Activated T-cell treated with anti-CD3 and anti-CD28 coated beads for 4 hours (primary cell): ENCODE measurements around the gene SLC28A2.
"Not testable (repeated sequence)": the region's sequence is repeated elsewhere in the genome, so short reads cannot be mapped to it uniquely, and the experiment has no call there.

ENCODE experiments used
- DNase-seq: peaks from one replicate; pipeline ENCODE4 v3.0.0-alpha.2; 2020

The SLC28A2 gene

GRCh38 chr15:45251888-45252287 is at the start of gene SLC28A2:
Gene SLC28A2 (plus strand): TSS chr15:45252234. CDS start chr15:45253216, 982 bp downstream.
- no peak for DNase-seq

GRCh38 chr15:45203182-45203581 is 48.9 kb upstream of the SLC28A2 start:
- DNase-seq: no peak

DNA sequence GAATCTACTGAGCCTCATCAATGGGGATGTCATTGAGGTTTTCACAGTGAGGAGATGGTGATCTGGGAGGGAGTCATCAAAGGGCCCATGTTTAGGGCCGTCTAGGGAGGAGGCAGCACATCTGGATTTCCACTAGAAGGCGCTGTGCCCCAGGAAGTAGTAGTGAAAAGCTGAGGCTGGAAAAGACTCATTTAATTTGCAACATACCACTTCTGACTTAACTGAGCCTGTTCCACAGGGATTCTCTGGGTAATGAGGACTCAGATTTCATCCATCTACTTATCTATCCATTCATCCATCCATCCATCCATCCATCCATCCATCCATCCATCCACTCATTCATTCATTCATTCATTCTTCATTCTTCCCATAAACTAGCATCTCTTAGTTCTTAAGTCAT is 46.8 kb upstream of the SLC28A2 start:
- DNase-seq: peak; percentile 45

- no peak for DNase-seq
Observed at GRCh38 chr15:45212493-45212892, 39.5 kb upstream of the SLC28A2 start.

DNA sequence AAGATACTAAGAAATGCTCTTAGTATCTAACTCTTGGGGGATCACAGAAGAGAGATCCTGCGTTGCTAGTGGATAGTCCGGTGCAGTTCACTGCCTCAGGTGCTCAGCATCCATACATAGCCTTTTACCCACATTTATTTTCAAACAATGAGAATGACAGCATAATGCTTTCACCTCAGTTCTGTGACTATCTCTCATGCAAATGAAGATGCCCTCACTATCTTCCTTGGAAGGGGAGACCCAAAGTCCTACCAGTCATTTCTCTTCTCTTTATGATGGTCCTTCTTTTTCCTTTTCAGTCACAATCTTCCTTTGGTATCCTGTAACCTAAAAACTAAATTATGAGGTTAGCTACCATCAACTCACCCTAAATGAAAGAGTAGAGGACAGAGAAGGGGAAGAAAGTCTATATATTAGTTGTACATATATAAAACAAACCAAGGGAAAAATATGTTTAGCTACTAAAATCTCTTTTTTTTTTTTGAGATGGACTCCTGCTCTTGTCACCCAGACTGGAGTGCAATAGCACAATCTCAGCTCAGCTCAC is 30.9 kb upstream of the SLC28A2 start:
- DNase-seq: no peak

DNA sequence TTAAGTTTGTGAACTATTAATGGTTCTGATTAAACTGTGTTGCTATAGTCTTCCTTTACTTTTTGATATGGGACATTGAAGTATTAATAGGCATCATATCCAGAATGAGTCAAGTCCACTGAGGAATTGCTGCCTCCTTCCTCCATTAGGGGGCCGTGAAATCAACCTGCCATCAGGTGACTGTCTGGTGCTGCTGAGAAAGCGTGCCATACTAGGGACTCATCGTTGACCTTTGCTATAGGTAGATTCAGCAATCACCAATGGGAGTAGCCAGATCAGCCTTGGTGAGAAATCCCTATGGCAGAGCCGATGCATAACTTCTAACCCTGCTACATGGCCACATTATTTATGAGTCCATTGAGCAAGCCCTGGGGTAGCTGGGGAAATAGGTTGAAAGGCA is 30.1 kb upstream of the SLC28A2 start:
- no peak for DNase-seq

- DNase-seq: no peak
Observed at GRCh38 chr15:45224621-45225217, 27.3 kb upstream of the SLC28A2 start.

GRCh38 chr15:45225506-45226273 is 26.3 kb upstream of the SLC28A2 start:
- no peak for DNase-seq

- DNase-seq: no peak
Observed at GRCh38 chr15:45228931-45229330, 23.1 kb upstream of the SLC28A2 start.

DNA sequence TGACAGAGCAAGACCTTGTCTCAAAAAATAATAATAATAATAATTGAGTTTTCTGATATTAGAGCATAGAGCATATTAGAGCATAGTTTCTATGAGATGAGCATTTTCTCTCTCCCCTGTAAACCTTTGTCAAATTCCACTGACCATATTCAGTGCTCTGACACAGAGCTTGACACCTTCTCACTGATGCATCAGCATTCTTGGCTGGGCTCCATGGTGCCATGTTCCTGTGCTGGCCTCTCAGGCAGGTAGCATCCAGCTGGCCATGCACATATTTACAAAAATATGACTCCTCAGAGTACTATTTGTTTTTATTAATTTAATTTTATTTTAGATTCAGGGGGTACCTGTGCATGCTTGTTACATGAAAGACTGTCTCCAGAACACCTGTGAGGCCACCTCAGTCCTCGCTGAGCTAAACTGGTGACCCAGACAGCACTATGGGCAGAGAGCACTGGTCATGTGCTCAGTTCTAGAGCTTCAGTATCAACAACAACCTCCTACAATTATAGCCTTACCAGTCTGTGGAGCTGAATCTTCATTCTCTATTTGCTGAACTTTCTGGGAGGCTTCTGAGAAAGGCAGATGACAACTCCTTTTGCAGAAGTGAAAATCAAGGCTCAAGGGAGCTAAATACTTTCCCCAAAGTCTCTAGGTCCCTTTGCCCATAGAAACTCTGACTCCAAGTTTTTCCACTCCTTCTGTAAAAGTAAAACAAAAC is 21.6 kb upstream of the SLC28A2 start:
- DNase-seq: no peak

DNA sequence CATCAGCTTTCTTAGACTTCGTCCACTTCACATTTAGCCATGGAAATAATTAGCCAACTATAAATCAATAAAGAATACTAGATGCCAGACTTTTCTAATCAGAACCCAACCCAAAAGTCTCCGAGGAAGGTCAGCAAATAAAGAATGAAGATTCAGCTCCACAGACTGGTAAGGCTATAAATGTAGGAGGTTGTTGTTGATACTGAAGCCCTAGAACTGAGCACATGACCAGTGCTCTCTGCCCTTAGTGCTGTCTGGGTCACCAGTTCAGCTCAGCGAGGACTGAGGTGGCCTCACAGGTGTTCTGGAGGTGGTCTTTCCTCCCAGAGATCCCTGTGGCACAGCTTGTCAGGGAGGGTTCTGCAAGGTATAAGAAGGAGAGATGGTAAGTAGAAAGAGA is 20.9 kb upstream of the SLC28A2 start:
- no peak for DNase-seq

DNA sequence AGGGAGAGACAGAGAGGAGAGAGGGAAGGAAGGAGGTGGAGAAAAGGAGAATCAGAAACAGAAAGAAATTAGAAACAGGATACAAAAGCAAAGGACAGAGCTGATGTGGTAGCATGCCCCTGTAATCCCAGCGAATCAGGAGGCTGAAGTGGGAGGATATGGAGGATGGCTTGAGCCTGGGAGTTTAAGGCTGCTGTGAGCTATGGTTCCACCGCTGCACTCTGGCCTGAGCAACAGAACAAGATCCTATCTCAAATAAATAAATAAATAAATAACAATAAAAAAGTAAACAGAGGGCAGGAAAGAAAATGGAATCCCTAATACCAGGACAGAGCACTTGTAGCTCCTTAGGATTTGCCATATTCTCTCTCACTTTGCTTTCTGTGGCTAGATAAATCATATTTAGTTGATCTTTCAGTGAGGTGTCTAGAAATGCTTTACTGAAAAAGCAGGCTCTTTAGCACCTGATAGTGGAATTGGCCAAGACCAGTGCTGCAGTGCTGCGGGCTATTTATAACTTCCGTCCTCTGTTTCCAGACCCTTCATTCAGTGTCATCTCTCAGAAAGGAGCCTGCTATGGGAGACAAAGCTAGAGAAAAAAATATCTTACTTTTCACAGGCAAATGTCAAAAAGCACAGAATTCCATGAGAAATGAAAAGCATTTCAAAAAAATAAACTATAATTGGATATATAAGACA is 20.0 kb upstream of the SLC28A2 start:
- DNase-seq: no peak

GRCh38 chr15:45234562-45235235 is 17.3 kb upstream of the SLC28A2 start:
- DNase-seq: no peak

DNA sequence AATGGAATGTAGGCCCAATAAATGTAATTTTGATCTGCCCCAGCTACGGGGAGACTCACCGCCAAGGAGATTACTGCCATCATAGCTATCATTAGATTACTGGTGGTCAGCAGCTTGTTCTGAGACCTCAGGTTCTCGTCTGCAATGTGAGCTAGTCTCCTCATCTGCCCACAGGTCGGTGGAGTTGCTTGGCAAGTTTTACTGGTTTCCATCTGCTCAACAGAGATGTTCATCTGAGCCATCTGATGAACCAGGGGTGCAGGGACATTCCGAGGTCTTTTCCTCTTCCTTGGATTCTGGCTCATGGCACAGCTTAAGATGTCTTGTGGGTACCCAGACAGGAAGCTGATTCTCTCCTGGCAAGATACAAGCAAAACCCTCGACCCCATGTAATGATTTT is 15.2 kb upstream of the SLC28A2 start:
- DNase-seq: not testable (repeated sequence)

DNA sequence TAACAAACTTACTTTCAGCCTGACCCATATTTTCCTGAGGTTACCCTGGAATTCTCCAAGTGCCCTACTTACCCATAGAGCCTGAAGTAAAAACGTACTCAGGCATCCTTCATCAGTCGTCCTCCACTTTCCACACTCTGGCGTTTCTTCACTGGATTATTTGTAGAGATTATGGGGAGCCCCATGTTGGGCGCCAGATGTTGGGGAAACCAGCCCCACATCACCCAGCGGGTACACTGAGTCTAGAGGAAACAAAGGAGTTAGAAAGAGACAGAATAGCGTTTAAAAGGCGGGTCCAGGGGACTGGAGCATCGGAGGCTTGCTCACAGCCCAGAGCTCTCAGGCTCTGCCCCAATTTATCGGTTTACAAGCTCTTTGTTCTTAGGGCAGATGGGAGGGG is 9.7 kb upstream of the SLC28A2 start:
- no peak for DNase-seq

DNA sequence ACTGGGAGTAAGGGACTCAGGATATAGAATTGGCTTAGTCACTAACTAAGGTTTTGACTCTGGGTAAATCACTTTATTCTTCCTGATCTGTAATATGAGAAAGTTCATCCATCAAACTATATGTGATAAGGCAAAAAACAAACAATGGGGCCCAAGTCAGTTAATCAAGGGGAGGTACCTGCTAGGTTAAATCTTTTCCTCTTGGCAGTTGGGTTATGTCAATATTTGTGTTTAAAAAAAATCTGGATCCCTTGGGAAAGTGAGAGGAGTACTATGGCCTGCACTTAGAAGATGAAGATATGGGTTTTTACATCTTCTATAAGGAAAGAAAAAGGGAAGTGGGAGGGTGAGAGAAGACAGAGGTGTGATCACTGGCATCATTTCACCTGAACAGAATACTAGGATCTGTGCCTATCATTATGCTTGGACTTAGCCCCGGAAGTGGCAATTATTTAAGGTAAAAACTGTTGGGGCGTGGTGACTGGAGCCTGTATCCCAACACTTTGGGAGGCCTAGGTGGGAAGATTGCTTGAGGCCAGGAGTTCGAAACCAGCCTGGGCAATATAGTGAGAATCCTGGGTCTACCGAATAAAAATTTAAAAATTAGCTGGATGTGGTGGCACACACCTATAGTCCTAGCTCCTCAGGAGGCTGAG is 2.8 kb upstream of the SLC28A2 start:
- no peak for DNase-seq

- no peak for DNase-seq
Observed at GRCh38 chr15:45253330-45253729, 1.3 kb downstream of the SLC28A2 start.

DNA sequence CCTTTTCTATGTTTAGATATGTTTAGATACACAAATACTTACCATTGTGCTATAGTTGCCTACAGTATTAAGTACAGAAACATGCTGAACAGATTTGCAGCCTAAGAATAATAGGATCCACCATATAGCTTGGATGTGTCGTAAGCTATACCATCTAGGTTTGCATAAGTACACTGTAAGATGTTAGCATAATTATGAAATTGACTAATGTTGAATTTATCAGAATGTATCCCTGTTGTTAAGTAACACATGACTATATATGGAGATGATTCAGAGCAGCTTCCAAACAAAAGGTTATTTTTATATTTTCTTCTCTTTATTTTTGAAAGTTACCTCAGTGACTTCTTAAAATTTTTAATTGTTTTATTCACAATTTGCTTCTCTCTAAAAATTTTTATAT is 2.4 kb downstream of the SLC28A2 start:
- no peak for DNase-seq

- not testable (repeated sequence) for DNase-seq
Observed at GRCh38 chr15:45254824-45255223, 2.8 kb downstream of the SLC28A2 start.

GRCh38 chr15:45259796-45260195 is 7.8 kb downstream of the SLC28A2 start:
- DNase-seq: no peak

DNA sequence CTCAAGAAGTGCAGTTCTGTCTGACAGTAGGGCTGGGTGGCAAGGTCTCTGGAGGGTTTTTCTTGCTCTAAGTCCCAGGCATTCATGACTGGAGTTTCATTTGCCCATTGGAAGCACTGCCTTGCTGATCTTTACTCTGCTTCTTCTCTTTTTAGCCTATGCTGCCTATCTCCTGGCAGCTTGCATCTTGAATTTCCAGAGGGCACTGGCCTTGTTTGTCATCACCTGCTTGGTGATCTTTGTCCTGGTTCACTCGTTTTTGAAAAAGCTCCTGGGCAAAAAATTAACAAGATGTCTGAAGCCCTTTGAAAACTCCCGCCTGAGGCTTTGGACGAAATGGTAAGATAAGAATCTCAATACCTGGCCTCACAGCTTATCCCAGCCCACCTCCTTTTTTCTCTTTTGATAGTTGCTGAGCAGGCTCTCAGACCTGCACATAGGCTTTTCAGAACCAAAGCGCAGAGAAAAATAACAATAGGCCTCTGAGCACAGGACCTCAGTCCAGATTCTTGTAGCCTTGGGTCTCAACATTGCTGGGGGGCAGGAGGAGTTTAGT is 10.9 kb downstream of the SLC28A2 start:
- no peak for DNase-seq

DNA sequence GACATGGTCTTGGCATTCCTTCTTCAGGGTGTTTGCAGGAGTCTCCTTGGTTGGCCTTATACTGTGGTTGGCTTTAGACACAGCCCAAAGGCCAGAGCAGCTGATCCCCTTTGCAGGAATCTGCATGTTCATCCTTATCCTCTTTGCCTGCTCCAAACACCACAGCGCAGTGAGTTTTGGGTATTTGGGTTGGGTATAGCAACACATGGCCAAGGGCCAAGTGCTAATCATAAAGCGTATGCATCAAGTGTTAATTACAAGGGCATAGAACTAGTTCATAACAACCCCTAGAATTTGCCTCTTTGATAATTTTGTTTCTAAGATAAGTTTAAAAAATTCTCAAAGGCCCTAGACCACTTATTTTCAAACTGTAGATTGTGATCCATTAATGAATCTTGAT is 11.8 kb downstream of the SLC28A2 start:
- DNase-seq: no peak
